ENCODE data around the gene LRRC66. TPM values are rescaled to one million over a fixed set of nuclear protein-coding genes. Genes with fewer than 3 reads are reported as not detected.

LRRC66 gene
- 0.06 TPM for polyA plus RNA-seq (2013, experiment 1 of 2)
- 0.06 TPM for polyA plus RNA-seq (2013, experiment 2 of 2)

- H3K27me3 ChIP-seq (ENCODE audit: insufficient read depth, low read length, poor library complexity) = no peaks in the 10 kb centered on the region
- H3K9ac ChIP-seq (ENCODE audit: low read length) = no peak within 1 kb of the TSS
- H3K4ac ChIP-seq (ENCODE audit: low read depth, low read length) = no peak within 1 kb of the TSS
- DNase-seq = no peak
- H2BK120ac ChIP-seq (ENCODE audit: low read depth, low read length) = no peak within 1 kb of the TSS
- no peak within 1 kb of the TSS for H2BK15ac ChIP-seq (replicated peaks; ENCODE audit: low read depth)
- no CpG with 5 or more reads among the region's 6 CpGs for WGBS (ENCODE audit: extremely low coverage, insufficient coverage, low lambda C conversion rate)
- H3K4me3 ChIP-seq (ENCODE audit: low read length) = no peak within 1 kb of the TSS
- no peak within 1 kb of the TSS for H3K27ac ChIP-seq (ENCODE audit: low read depth, low read length)
- H3K79me1 ChIP-seq (ENCODE audit: low read length) = no peaks in the 10 kb centered on the region
- H3K36me3 ChIP-seq (ENCODE audit: control insufficient read depth, insufficient read depth, low read length) = no peaks in the 10 kb centered on the region
- H3K18ac ChIP-seq (ENCODE audit: low read length) = no peak within 1 kb of the TSS
- no peak within 1 kb of the TSS for H3K56ac ChIP-seq (ENCODE audit: low read length)
- H3K4me1 ChIP-seq (ENCODE audit: control insufficient read depth, low read depth, low read length) = no peaks in the 10 kb centered on the region
- H4K8ac ChIP-seq (ENCODE audit: low read depth, low read length) = no peak within 1 kb of the TSS
- H2AK5ac ChIP-seq (ENCODE audit: low read length) = no peak within 1 kb of the TSS
- no peak within 1 kb of the TSS for H3K4me2 ChIP-seq (ENCODE audit: low read length)
- no peak within 1 kb of the TSS for H4K5ac ChIP-seq (ENCODE audit: low read length)
- H3K79me2 ChIP-seq (ENCODE audit: control insufficient read depth, insufficient read depth, low read length) = no peaks in the 10 kb centered on the region
- H2BK5ac ChIP-seq (ENCODE audit: low read length) = no peak within 1 kb of the TSS
- H3K23ac ChIP-seq (ENCODE audit: low read length) = no peak within 1 kb of the TSS
Measured at GRCh38 chr4:52019936-52020657, at the start of gene LRRC66. LRRC66 (minus strand) TSS chr4:52020363; CDS start chr4:52017613, 2,750 bp downstream.

GRCh38 chr4:52069571-52069970 is 49.4 kb upstream of the LRRC66 start:
- WGBS (ENCODE audit: extremely low coverage, insufficient coverage, low lambda C conversion rate) = no CpG with 5 or more reads among the region's 1 CpG
- no peak for DNase-seq

GRCh38 chr4:52059372-52059771 is 39.2 kb upstream of the LRRC66 start:
- Histone ChIP-seq H2BK15ac (replicated peaks; ENCODE audit: low read depth) (no peak overlapping the region), H4K8ac (ENCODE audit: low read depth, low read length) (no peak overlapping the region), H3K56ac (ENCODE audit: low read length) (no peak overlapping the region), H4K5ac (ENCODE audit: low read length) (no peak overlapping the region), H3K36me3 (ENCODE audit: control insufficient read depth, insufficient read depth, low read length) (no peaks in the 10 kb centered on the region), H3K27me3 (ENCODE audit: insufficient read depth, low read length, poor library complexity) (no peaks in the 10 kb centered on the region), H3K4ac (ENCODE audit: low read depth, low read length) (no peak overlapping the region), H3K79me2 (ENCODE audit: control insufficient read depth, insufficient read depth, low read length) (no peaks in the 10 kb centered on the region), H3K4me3 (ENCODE audit: low read length) (no peak overlapping the region), H3K27ac (ENCODE audit: low read depth, low read length) (no peak overlapping the region), H3K18ac (ENCODE audit: low read length) (no peak overlapping the region), H3K79me1 (ENCODE audit: low read length) (no peaks in the 10 kb centered on the region), H3K4me2 (ENCODE audit: low read length) (no peak overlapping the region), H3K23ac (ENCODE audit: low read length) (no peak overlapping the region), H2BK120ac (ENCODE audit: low read depth, low read length) (no peak overlapping the region), H3K9ac (ENCODE audit: low read length) (no peak overlapping the region), H3K4me1 (ENCODE audit: control insufficient read depth, low read depth, low read length) (no peaks in the 10 kb centered on the region), H2AK5ac (ENCODE audit: low read length) (no peak overlapping the region), H2BK5ac (ENCODE audit: low read length) (no peak overlapping the region)
- no peak for DNase-seq
- no CpG with 5 or more reads among the region's 3 CpGs for WGBS (ENCODE audit: extremely low coverage, insufficient coverage, low lambda C conversion rate)

More at GRCh38 chr4:52069571-52069970, 49.4 kb upstream of the LRRC66 start:
- H3K4me1 ChIP-seq (ENCODE audit: control insufficient read depth, low read depth, low read length) = no peaks in the 10 kb centered on the region
- H3K79me2 ChIP-seq (ENCODE audit: control insufficient read depth, insufficient read depth, low read length) = no peaks in the 10 kb centered on the region
- H4K5ac ChIP-seq (ENCODE audit: low read length) = no peak overlapping the region
- H3K23ac ChIP-seq (ENCODE audit: low read length) = no peak overlapping the region
- no peak overlapping the region for H3K27ac ChIP-seq (ENCODE audit: low read depth, low read length)
- no peak overlapping the region for H4K8ac ChIP-seq (ENCODE audit: low read depth, low read length)
- no peak overlapping the region for H2BK120ac ChIP-seq (ENCODE audit: low read depth, low read length)
- no peak overlapping the region for H2AK5ac ChIP-seq (ENCODE audit: low read length)
- H3K56ac ChIP-seq (ENCODE audit: low read length) = no peak overlapping the region
- H3K4me3 ChIP-seq (ENCODE audit: low read length) = no peak overlapping the region
- no peaks in the 10 kb centered on the region for H3K36me3 ChIP-seq (ENCODE audit: control insufficient read depth, insufficient read depth, low read length)
- H3K4ac ChIP-seq (ENCODE audit: low read depth, low read length) = no peak overlapping the region
- no peaks in the 10 kb centered on the region for H3K79me1 ChIP-seq (ENCODE audit: low read length)
- H3K4me2 ChIP-seq (ENCODE audit: low read length) = no peak overlapping the region
- H3K18ac ChIP-seq (ENCODE audit: low read length) = no peak overlapping the region
- H2BK5ac ChIP-seq (ENCODE audit: low read length) = no peak overlapping the region
- H3K27me3 ChIP-seq (ENCODE audit: insufficient read depth, low read length, poor library complexity) = no peaks in the 10 kb centered on the region
- H3K9ac ChIP-seq (ENCODE audit: low read length) = no peak overlapping the region
- no peak overlapping the region for H2BK15ac ChIP-seq (replicated peaks; ENCODE audit: low read depth)

GRCh38 chr4:52058275-52058674 is 38.1 kb upstream of the LRRC66 start:
- Histone ChIP-seq H3K36me3 (ENCODE audit: control insufficient read depth, insufficient read depth, low read length) (no peaks in the 10 kb centered on the region), H3K27ac (ENCODE audit: low read depth, low read length) (no peak overlapping the region), H3K18ac (ENCODE audit: low read length) (no peak overlapping the region), H3K56ac (ENCODE audit: low read length) (no peak overlapping the region), H3K23ac (ENCODE audit: low read length) (no peak overlapping the region), H3K4me1 (ENCODE audit: control insufficient read depth, low read depth, low read length) (no peaks in the 10 kb centered on the region), H4K5ac (ENCODE audit: low read length) (no peak overlapping the region), H3K4ac (ENCODE audit: low read depth, low read length) (no peak overlapping the region), H2BK5ac (ENCODE audit: low read length) (no peak overlapping the region), H3K79me2 (ENCODE audit: control insufficient read depth, insufficient read depth, low read length) (no peaks in the 10 kb centered on the region), H3K79me1 (ENCODE audit: low read length) (no peaks in the 10 kb centered on the region), H4K8ac (ENCODE audit: low read depth, low read length) (no peak overlapping the region), H2AK5ac (ENCODE audit: low read length) (no peak overlapping the region), H2BK120ac (ENCODE audit: low read depth, low read length) (no peak overlapping the region), H3K9ac (ENCODE audit: low read length) (no peak overlapping the region), H3K4me2 (ENCODE audit: low read length) (no peak overlapping the region), H2BK15ac (replicated peaks; ENCODE audit: low read depth) (no peak overlapping the region), H3K4me3 (ENCODE audit: low read length) (no peak overlapping the region), H3K27me3 (ENCODE audit: insufficient read depth, low read length, poor library complexity) (no peaks in the 10 kb centered on the region)
- DNase-seq = no peak
- whole genome bisulfite sequencing (ENCODE audit: extremely low coverage, insufficient coverage, low lambda C conversion rate) = no CpG with 5 or more reads among the region's 1 CpG

- H3K36me3 ChIP-seq (ENCODE audit: control insufficient read depth, insufficient read depth, low read length) = no peaks in the 10 kb centered on the region
- H3K4me3 ChIP-seq (ENCODE audit: low read length) = no peak overlapping the region
- H2AK5ac ChIP-seq (ENCODE audit: low read length) = no peak overlapping the region
- H3K4ac ChIP-seq (ENCODE audit: low read depth, low read length) = no peak overlapping the region
- H4K8ac ChIP-seq (ENCODE audit: low read depth, low read length) = no peak overlapping the region
- H3K9ac ChIP-seq (ENCODE audit: low read length) = no peak overlapping the region
- no peak overlapping the region for H2BK120ac ChIP-seq (ENCODE audit: low read depth, low read length)
- H3K79me1 ChIP-seq (ENCODE audit: low read length) = no peaks in the 10 kb centered on the region
- H3K27ac ChIP-seq (ENCODE audit: low read depth, low read length) = no peak overlapping the region
- no peak for DNase-seq
- H3K27me3 ChIP-seq (ENCODE audit: insufficient read depth, low read length, poor library complexity) = no peaks in the 10 kb centered on the region
- H4K5ac ChIP-seq (ENCODE audit: low read length) = no peak overlapping the region
- no peak overlapping the region for H3K4me2 ChIP-seq (ENCODE audit: low read length)
- no peaks in the 10 kb centered on the region for H3K4me1 ChIP-seq (ENCODE audit: control insufficient read depth, low read depth, low read length)
- no peak overlapping the region for H2BK5ac ChIP-seq (ENCODE audit: low read length)
- H3K23ac ChIP-seq (ENCODE audit: low read length) = no peak overlapping the region
- H3K18ac ChIP-seq (ENCODE audit: low read length) = no peak overlapping the region
- H2BK15ac ChIP-seq (replicated peaks; ENCODE audit: low read depth) = no peak overlapping the region
- H3K79me2 ChIP-seq (ENCODE audit: control insufficient read depth, insufficient read depth, low read length) = no peaks in the 10 kb centered on the region
- no peak overlapping the region for H3K56ac ChIP-seq (ENCODE audit: low read length)
Measured at GRCh38 chr4:52057196-52057595, 37.0 kb upstream of the LRRC66 start.

GRCh38 chr4:52054254-52054653 is 34.1 kb upstream of the LRRC66 start:
- H2BK15ac ChIP-seq (replicated peaks; ENCODE audit: low read depth) = no peak overlapping the region
- no peaks in the 10 kb centered on the region for H3K79me1 ChIP-seq (ENCODE audit: low read length)
- no peak overlapping the region for H3K4me2 ChIP-seq (ENCODE audit: low read length)
- no peaks in the 10 kb centered on the region for H3K79me2 ChIP-seq (ENCODE audit: control insufficient read depth, insufficient read depth, low read length)
- H3K18ac ChIP-seq (ENCODE audit: low read length) = no peak overlapping the region
- H3K4me1 ChIP-seq (ENCODE audit: control insufficient read depth, low read depth, low read length) = no peaks in the 10 kb centered on the region
- H3K56ac ChIP-seq (ENCODE audit: low read length) = no peak overlapping the region
- no peak overlapping the region for H3K4ac ChIP-seq (ENCODE audit: low read depth, low read length)
- H2BK5ac ChIP-seq (ENCODE audit: low read length) = no peak overlapping the region
- peaks cover 3% of the 10 kb centered on the region for H3K27me3 ChIP-seq (ENCODE audit: insufficient read depth, low read length, poor library complexity)
- H3K36me3 ChIP-seq (ENCODE audit: control insufficient read depth, insufficient read depth, low read length) = no peaks in the 10 kb centered on the region
- H3K23ac ChIP-seq (ENCODE audit: low read length) = no peak overlapping the region
- no peak overlapping the region for H3K9ac ChIP-seq (ENCODE audit: low read length)
- H4K5ac ChIP-seq (ENCODE audit: low read length) = no peak overlapping the region
- H3K27ac ChIP-seq (ENCODE audit: low read depth, low read length) = no peak overlapping the region
- no CpG with 5 or more reads among the region's 3 CpGs for WGBS (ENCODE audit: extremely low coverage, insufficient coverage, low lambda C conversion rate)
- no peak overlapping the region for H2AK5ac ChIP-seq (ENCODE audit: low read length)
- H3K4me3 ChIP-seq (ENCODE audit: low read length) = no peak overlapping the region
- no peak overlapping the region for H2BK120ac ChIP-seq (ENCODE audit: low read depth, low read length)
- no peak overlapping the region for H4K8ac ChIP-seq (ENCODE audit: low read depth, low read length)
- DNase-seq = no peak

All from mesendoderm (in vitro differentiated cells).